Upper lobe of right lung (tissue), 1 donor: ENCODE data around the gene SOCS3. TPM values are rescaled to one million over a fixed set of nuclear protein-coding genes. Genes with fewer than 3 reads are reported as not detected.

Experiments
- ATAC-seq: fragments of 200-7000 bp; cut with Tn5 transposase; one replicate; pipeline ENCODE4 v1.9.1; 2020; ENCODE audit warnings: mild to moderate bottlenecking, moderate library complexity
- DNase-seq: peaks from one replicate; pipeline ENCODE4 v3.0.0-alpha.2; 2020
- H3K27ac ChIP-seq: fragments of 200-600 bp; one replicate; pipeline ENCODE4 v1.8.0; 2022
- H3K27me3 ChIP-seq: fragments of 200-600 bp; one replicate; pipeline ENCODE4 v1.8.0; 2022; ENCODE audit warnings: mild to moderate bottlenecking
- H3K36me3 ChIP-seq: fragments of 200-600 bp; one replicate; pipeline ENCODE4 v1.8.0; 2022
- H3K4me1 ChIP-seq: fragments of 200-600 bp; one replicate; pipeline ENCODE4 v1.8.0; 2022
- H3K4me3 ChIP-seq: fragments of 200-600 bp; one replicate; pipeline ENCODE4 v1.8.0; 2022; ENCODE audit warnings: mild to moderate bottlenecking
- H3K9me3 ChIP-seq: fragments of 200-600 bp; one replicate; pipeline ENCODE4 v1.8.0; 2022
- intact Hi-C: fragments of 100-400 bp; cut with DNase I; formaldehyde crosslinking; loops from one replicate; pipeline ENCODE4 v1.11.0; 2022
- total RNA-seq: library from RNA; stranded (reverse); fragmentation: NEBNext Ultra II Directional; extraction: Animal tissue kit (Norgen Biotek cat#: 25700); gene quantifications from one replicate; pipeline ENCODE4 v1.2.1, GENCODE V29; 2021
- TF ChIP-seq, protein P1 (sequence below): fragments of 200-600 bp; IDR thresholded peaks from one replicate; pipeline ENCODE4 v1.8.0; 2022; ENCODE audit warnings: antibody characterized with exemption
- donor health status: DM: no; HTN: yes; CAD: no; lungs with severe emphysema.

Gene SOCS3
- total RNA-seq, 1 donor from 2014 or later = 82.0 TPM

DNA sequence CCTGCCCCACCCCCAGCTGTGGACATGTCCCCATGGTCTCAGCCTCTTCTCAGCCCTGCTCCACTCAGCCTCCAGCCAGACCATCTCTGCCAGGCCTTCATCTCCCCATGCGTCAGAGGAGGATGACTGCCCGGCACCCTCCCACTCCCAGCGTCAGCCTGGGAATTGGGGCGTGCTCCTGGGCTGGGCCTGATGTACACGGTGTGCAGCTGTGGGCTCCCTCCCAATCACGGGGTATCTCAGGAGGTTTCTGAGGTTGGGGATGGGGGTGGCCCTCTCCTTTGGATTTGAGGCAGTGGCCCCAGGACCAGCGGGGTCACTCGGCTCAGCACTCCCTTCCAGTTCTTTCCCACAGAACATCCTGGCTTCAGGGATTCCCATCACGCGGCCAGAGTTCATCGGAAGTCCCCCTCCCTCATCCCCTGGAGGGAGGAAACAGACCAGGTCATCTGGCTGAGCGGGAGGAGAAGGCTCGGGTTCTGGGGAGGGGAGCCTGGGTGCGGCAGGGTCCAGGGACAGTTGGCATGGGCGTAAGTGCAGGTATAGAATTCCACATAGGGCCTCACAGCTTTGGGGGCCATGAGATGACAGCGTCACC is 36.9 kb downstream of the SOCS3 start:
- Histone ChIP-seq H3K4me3 (no peak overlapping the region), H3K4me1 (peaks cover 33% of the 10 kb centered on the region), H3K27ac (peak overlapping the region; percentile 91), H3K36me3 (no peaks in the 10 kb centered on the region), H3K27me3 (no peaks in the 10 kb centered on the region), H3K9me3 (no peaks in the 10 kb centered on the region)
- DNase-seq = no peak
- TF ChIP-seq, protein P1, sequence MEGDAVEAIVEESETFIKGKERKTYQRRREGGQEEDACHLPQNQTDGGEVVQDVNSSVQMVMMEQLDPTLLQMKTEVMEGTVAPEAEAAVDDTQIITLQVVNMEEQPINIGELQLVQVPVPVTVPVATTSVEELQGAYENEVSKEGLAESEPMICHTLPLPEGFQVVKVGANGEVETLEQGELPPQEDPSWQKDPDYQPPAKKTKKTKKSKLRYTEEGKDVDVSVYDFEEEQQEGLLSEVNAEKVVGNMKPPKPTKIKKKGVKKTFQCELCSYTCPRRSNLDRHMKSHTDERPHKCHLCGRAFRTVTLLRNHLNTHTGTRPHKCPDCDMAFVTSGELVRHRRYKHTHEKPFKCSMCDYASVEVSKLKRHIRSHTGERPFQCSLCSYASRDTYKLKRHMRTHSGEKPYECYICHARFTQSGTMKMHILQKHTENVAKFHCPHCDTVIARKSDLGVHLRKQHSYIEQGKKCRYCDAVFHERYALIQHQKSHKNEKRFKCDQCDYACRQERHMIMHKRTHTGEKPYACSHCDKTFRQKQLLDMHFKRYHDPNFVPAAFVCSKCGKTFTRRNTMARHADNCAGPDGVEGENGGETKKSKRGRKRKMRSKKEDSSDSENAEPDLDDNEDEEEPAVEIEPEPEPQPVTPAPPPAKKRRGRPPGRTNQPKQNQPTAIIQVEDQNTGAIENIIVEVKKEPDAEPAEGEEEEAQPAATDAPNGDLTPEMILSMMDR = no peak
- intact Hi-C loops = no loop called here
- no peak for ATAC-seq

DNA sequence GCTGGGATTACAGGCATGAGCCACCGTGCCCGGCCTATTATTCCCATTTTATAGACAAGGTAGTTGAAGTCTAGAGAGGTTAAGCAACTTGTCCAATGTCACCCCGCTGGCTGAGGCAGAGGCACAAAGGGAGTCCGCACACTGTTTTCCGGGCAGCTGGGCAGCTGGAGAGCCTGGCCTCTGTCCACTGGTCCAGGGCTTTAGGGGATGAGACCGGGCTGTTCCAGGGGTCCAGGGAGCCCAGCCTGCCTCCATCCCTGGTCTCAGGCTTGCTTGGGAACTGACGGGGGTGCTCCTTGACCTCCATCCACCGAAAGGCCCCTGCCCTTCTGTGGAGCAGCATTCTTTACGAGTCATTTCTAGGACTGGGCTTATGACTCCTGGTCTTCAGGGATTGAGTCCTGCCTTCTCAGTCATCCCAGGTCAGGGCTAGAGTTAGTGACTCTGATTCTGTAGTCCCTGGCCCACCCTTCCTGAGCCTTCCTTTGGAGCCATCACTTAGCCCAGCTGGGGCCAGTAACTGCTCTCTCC is 37.5 kb downstream of the SOCS3 start:
- TF ChIP-seq, protein P1 = no peak
- no peaks in the 10 kb centered on the region for H3K9me3 ChIP-seq
- no peak overlapping the region for H3K4me3 ChIP-seq
- H3K36me3 ChIP-seq = no peaks in the 10 kb centered on the region
- intact Hi-C loops = no loop called here
- DNase-seq (no peak), ATAC-seq (no peak)
- H3K27ac ChIP-seq = peak overlapping the region; percentile 91
- peaks cover 38% of the 10 kb centered on the region for H3K4me1 ChIP-seq
- H3K27me3 ChIP-seq = no peaks in the 10 kb centered on the region

GRCh38 chr17:78318843-78319242 is 41.0 kb downstream of the SOCS3 start:
- Histone ChIP-seq H3K27ac (no peak overlapping the region), H3K4me3 (no peak overlapping the region), H3K9me3 (no peaks in the 10 kb centered on the region), H3K4me1 (peaks cover 48% of the 10 kb centered on the region), H3K27me3 (no peaks in the 10 kb centered on the region), H3K36me3 (no peaks in the 10 kb centered on the region)
- ATAC-seq = no peak
- TF ChIP-seq, protein P1 = no peak
- intact Hi-C loops = no loop called here
- DNase-seq = no peak

- Histone ChIP-seq H3K9me3 (no peaks in the 10 kb centered on the region), H3K4me3 (no peak overlapping the region), H3K27me3 (no peaks in the 10 kb centered on the region), H3K36me3 (no peaks in the 10 kb centered on the region), H3K4me1 (peaks cover 49% of the 10 kb centered on the region), H3K27ac (no peak overlapping the region)
- TF ChIP-seq, protein P1 = no peak
- no peak for ATAC-seq
- no peak for DNase-seq
- intact Hi-C loops = no loop called here
Observed at GRCh38 chr17:78318407-78318806, 41.5 kb downstream of the SOCS3 start.

DNA sequence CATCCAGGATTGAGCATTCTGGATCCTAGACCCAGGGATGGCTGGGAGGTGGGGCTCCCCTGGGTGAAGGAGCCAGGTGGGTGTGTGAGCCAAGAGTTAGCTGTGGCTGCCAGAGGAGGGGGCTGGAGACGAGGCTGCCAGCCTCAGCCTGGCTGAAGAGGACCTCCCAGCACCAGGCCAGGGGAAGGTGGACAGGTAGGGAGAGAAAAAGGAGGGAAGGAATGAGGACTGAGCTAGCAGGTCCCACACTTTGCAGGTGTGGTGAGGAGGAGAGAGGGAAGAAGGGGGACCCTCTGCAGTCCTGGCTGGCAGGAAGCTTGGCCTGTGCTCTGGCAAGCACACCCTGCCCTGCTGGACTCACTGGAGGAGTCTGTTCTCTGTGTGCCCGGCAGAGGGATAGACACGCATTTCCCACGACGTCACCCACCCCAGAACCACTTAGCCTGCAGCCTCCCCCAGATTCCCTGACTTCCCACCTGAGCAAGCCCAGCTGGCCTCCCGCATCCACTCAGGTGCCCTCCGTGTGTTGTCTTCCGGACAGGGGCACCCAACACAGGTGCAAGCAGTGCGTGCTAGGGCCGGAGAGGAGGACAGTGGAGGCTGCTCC is 42.0 kb downstream of the SOCS3 start:
- H3K4me1 ChIP-seq = peaks cover 49% of the 10 kb centered on the region
- H3K27me3 ChIP-seq = no peaks in the 10 kb centered on the region
- no peak for DNase-seq
- no peaks in the 10 kb centered on the region for H3K9me3 ChIP-seq
- intact Hi-C loops = no loop called here
- H3K27ac ChIP-seq = peak overlapping the region; percentile 51
- TF ChIP-seq, protein P1 = no peak
- no peak for ATAC-seq
- H3K4me3 ChIP-seq = no peak overlapping the region
- H3K36me3 ChIP-seq = no peaks in the 10 kb centered on the region
